Trophoblast cell (in vitro differentiated cells and primary cell): ENCODE measurements around the gene LANCL2.
"Not testable (repeated sequence)": the region's sequence is repeated elsewhere in the genome, so short reads cannot be mapped to it uniquely, and the experiment has no call there.

Source experiments
- DNase-seq, 2 donors: peaks; one replicate each; pipeline ENCODE4 v3.0.0-alpha.2; 2016
- H2AFZ ChIP-seq: 2 replicates; pipeline ENCODE4 v1.6.1; 2013; ENCODE audit warnings: low read length, moderate library complexity, mild to moderate bottlenecking; ENCODE audit not compliant: insufficient read depth, poor library complexity
- H2AK5ac ChIP-seq: 2 replicates; pipeline ENCODE4 v1.6.1; 2013; ENCODE audit warnings: mild to moderate bottlenecking, low read length
- H2BK120ac ChIP-seq: 2 replicates; pipeline ENCODE4 v1.6.1; 2013; ENCODE audit warnings: low read length, mild to moderate bottlenecking, moderate library complexity; ENCODE audit not compliant: insufficient read depth, poor library complexity
- H2BK12ac ChIP-seq: 2 replicates; pipeline ENCODE4 v1.6.1; 2013; ENCODE audit warnings: mild to moderate bottlenecking, low read length, moderate library complexity
- H2BK5ac ChIP-seq: 2 replicates; pipeline ENCODE4 v1.6.1; 2013; ENCODE audit warnings: low read length, low read depth, moderate library complexity, mild to moderate bottlenecking; ENCODE audit not compliant: poor library complexity
- H3K14ac ChIP-seq: 2 replicates; pipeline ENCODE4 v1.6.1; 2013; ENCODE audit warnings: mild to moderate bottlenecking, low read length
- H3K18ac ChIP-seq: 2 replicates; pipeline ENCODE4 v1.6.1; 2013; ENCODE audit warnings: mild to moderate bottlenecking, low read length
- H3K23ac ChIP-seq: 2 replicates; pipeline ENCODE4 v1.6.1; 2013; ENCODE audit warnings: low read length
- H3K27ac ChIP-seq: 2 replicates; pipeline ENCODE4 v1.5.1; 2013; ENCODE audit warnings: low read depth, mild to moderate bottlenecking, inconsistent platforms, low read length, moderate library complexity
- H3K27me3 ChIP-seq: 2 replicates; pipeline ENCODE4 v1.6.1; 2013; ENCODE audit warnings: inconsistent platforms, mild to moderate bottlenecking, low read length, moderate library complexity; ENCODE audit not compliant: insufficient read depth
- H3K36me3 ChIP-seq, 2 experiments: 1 replicate in 1 of 2; 2 replicates in 1 of 2; pipeline ENCODE4 v1.6.1; 2013; ENCODE audit warnings: low read length in 2 of 2, mild to moderate bottlenecking in 2 of 2, moderate library complexity in 1 of 2; ENCODE audit not compliant: insufficient read depth in 2 of 2, control insufficient read depth in 1 of 2
- H3K4ac ChIP-seq: 2 replicates; pipeline ENCODE4 v1.6.1; 2013; ENCODE audit warnings: low read depth, mild to moderate bottlenecking, low read length, moderate library complexity
- H3K4me1 ChIP-seq, 2 experiments: 1 replicate in 1 of 2; 2 replicates in 1 of 2; pipeline ENCODE4 v1.6.1; 2013; ENCODE audit warnings: low read length in 2 of 2, mild to moderate bottlenecking in 2 of 2, moderate library complexity in 1 of 2; ENCODE audit not compliant: insufficient read depth in 2 of 2, control insufficient read depth in 1 of 2
- H3K4me2 ChIP-seq: 2 replicates; pipeline ENCODE4 v1.6.1; 2013; ENCODE audit warnings: inconsistent platforms, mild to moderate bottlenecking, low read length, moderate library complexity
- H3K4me3 ChIP-seq: 2 replicates; pipeline ENCODE4 v1.5.1; 2013; ENCODE audit warnings: mild to moderate bottlenecking, low read depth, low read length, inconsistent platforms
- H3K79me1 ChIP-seq: one replicate; pipeline ENCODE4 v1.6.1; 2013; ENCODE audit warnings: low read length
- H3K79me2 ChIP-seq: 2 replicates; pipeline ENCODE4 v1.6.1; 2013; ENCODE audit warnings: low read length, mild to moderate bottlenecking; ENCODE audit not compliant: control insufficient read depth, insufficient read depth, poor library complexity
- H3K9ac ChIP-seq: 2 replicates; pipeline ENCODE4 v1.6.1; 2013; ENCODE audit warnings: mild to moderate bottlenecking, low read length
- H3K9me3 ChIP-seq: 2 replicates; pipeline ENCODE4 v1.6.1; 2013; ENCODE audit warnings: low read depth, mild to moderate bottlenecking, control low read depth, inconsistent platforms, low read length; ENCODE audit not compliant: insufficient read depth
- H4K12ac ChIP-seq: 2 replicates; pipeline ENCODE4 v1.6.1; 2013; ENCODE audit warnings: low read depth, mild to moderate bottlenecking, low read length, moderate library complexity
- H4K8ac ChIP-seq: 2 replicates; pipeline ENCODE4 v1.6.1; 2013; ENCODE audit warnings: low read depth, mild to moderate bottlenecking, low read length, moderate library complexity
- H4K91ac ChIP-seq: one replicate; pipeline ENCODE4 v1.6.1; 2013; ENCODE audit warnings: low read depth, mild to moderate bottlenecking, low read length, moderate library complexity
- WGBS: extraction: QIAGEN DNeasy Blood & Tissue Kit; methylation state at CpG from one replicate; pipeline ENCODE4 v1.1.7; 2013; ENCODE audit warnings: missing lambda C conversion rate; ENCODE audit not compliant: insufficient read length, insufficient coverage; ENCODE audit errors: extremely low coverage; 5-methylcytosine and 5-hydroxymethylcytosine counted together

The LANCL2 gene

GRCh38 chr7:55351263-55351662 is 13.9 kb upstream of the LANCL2 start:
- Histone ChIP-seq H3K27ac (no peak overlapping the region), H3K36me3 (no peaks in the 10 kb centered on the region), H3K14ac (no peak overlapping the region), H3K4ac (no peak overlapping the region), H2BK5ac (no peak overlapping the region), H3K4me3 (peak overlapping the region; percentile 46), H3K79me2 (no peaks in the 10 kb centered on the region), H4K91ac (no peak overlapping the region), H3K23ac (peak overlapping the region; percentile 31), H2BK120ac (no peak overlapping the region), H3K4me2 (no peak overlapping the region), H3K79me1 (no peaks in the 10 kb centered on the region), H3K18ac (no peak overlapping the region), H4K12ac (no peak overlapping the region), H3K4me1 (peaks cover 0 to 2% of the 10 kb centered on the region in 2 experiments), H3K27me3 (no peaks in the 10 kb centered on the region), H2BK12ac (no peak overlapping the region), H2AFZ (no peak overlapping the region), H2AK5ac (no peak overlapping the region), H4K8ac (no peak overlapping the region), H3K9ac (no peak overlapping the region), H3K9me3 (no peaks in the 10 kb centered on the region)
- no peak for DNase-seq
- no CpG with 5 or more reads among the region's 3 CpGs for WGBS

GRCh38 chr7:55352947-55353273 is 12.2 kb upstream of the LANCL2 start:
- WGBS, result no CpG with 5 or more reads among the region's 6 CpGs
- not testable (repeated sequence) for H3K79me2 ChIP-seq, H4K91ac ChIP-seq, H2BK120ac ChIP-seq, H3K27ac ChIP-seq, H4K12ac ChIP-seq, H2BK12ac ChIP-seq, H2AFZ ChIP-seq, H3K36me3 ChIP-seq, H3K79me1 ChIP-seq, H3K9me3 ChIP-seq, H3K14ac ChIP-seq, H4K8ac ChIP-seq, H3K9ac ChIP-seq, H3K4me3 ChIP-seq, H3K27me3 ChIP-seq, H3K4me1 ChIP-seq, H3K23ac ChIP-seq, H2BK5ac ChIP-seq, H3K4me2 ChIP-seq, H3K4ac ChIP-seq, H3K18ac ChIP-seq, H2AK5ac ChIP-seq
- DNase-seq, result peak in 1 of 2 donors; percentile 54

GRCh38 chr7:55360486-55360885 is 4.7 kb upstream of the LANCL2 start:
- Histone ChIP-seq H3K4me2 (no peak overlapping the region), H3K27me3 (no peaks in the 10 kb centered on the region), H3K79me2 (peaks cover 1% of the 10 kb centered on the region), H4K8ac (no peak overlapping the region), H3K14ac (no peak overlapping the region), H4K12ac (no peak overlapping the region), H3K18ac (no peak overlapping the region), H4K91ac (no peak overlapping the region), H3K27ac (no peak overlapping the region), H3K23ac (no peak overlapping the region), H2BK12ac (no peak overlapping the region), H3K4ac (no peak overlapping the region), H3K4me1 (no peaks in the 10 kb centered on the region), H3K9me3 (no peaks in the 10 kb centered on the region), H2BK5ac (no peak overlapping the region), H3K9ac (no peak overlapping the region), H3K4me3 (no peak overlapping the region), H3K36me3 (no peaks in the 10 kb centered on the region), H3K79me1 (peaks cover 2% of the 10 kb centered on the region), H2BK120ac (no peak overlapping the region), H2AK5ac (no peak overlapping the region), H2AFZ (no peak overlapping the region)
- no CpG with 5 or more reads among the region's 2 CpGs for WGBS
- peak; percentile 31 to 47 for DNase-seq

DNA sequence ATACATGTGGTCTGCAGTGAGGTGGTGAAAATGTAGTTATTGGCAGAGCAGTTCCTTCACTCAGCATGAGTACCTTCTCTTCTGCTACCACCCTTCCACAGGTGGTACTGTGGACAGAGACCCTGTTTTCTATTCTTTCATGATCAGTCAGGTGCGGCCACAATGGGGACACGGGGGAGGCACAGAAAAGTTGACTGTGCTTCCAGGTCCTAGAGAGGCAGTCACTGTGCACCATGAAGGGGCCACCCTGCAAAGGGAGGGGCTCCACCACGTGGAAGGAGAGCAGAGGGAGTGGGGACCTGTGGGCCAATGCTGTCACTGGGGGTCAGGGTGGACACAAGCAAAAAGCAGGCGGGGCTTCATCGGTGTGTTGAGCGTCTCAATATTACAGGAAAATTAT is 3.6 kb upstream of the LANCL2 start:
- no peak for DNase-seq
- Histone ChIP-seq H3K79me1 (peaks cover 10% of the 10 kb centered on the region), H3K4me3 (no peak overlapping the region), H3K27ac (no peak overlapping the region), H2BK120ac (no peak overlapping the region), H3K36me3 (no peaks in the 10 kb centered on the region), H3K4ac (no peak overlapping the region), H2BK5ac (no peak overlapping the region), H3K9ac (no peak overlapping the region), H2BK12ac (no peak overlapping the region), H3K18ac (no peak overlapping the region), H3K14ac (no peak overlapping the region), H3K27me3 (no peaks in the 10 kb centered on the region), H3K4me2 (no peak overlapping the region), H3K9me3 (no peaks in the 10 kb centered on the region), H4K8ac (no peak overlapping the region), H3K79me2 (peaks cover 8% of the 10 kb centered on the region), H3K4me1 (no peaks in the 10 kb centered on the region), H4K91ac (no peak overlapping the region), H4K12ac (no peak overlapping the region), H2AFZ (no peak overlapping the region), H2AK5ac (no peak overlapping the region), H3K23ac (no peak overlapping the region)
- WGBS, result no CpG with 5 or more reads among the region's 6 CpGs
